GM19455 (cell line): ENCODE measurements around the gene ZNF684.
"Not testable (repeated sequence)": the region's sequence is repeated elsewhere in the genome, so short reads cannot be mapped to it uniquely, and the experiment has no call there.

Experiments
- ATAC-seq: cut with Tn5 transposase; IDR thresholded peaks from one replicate; pipeline ENCODE4 v1.9.1; 2021; ENCODE audit not compliant: unreplicated experiment

The ZNF684 gene

DNA sequence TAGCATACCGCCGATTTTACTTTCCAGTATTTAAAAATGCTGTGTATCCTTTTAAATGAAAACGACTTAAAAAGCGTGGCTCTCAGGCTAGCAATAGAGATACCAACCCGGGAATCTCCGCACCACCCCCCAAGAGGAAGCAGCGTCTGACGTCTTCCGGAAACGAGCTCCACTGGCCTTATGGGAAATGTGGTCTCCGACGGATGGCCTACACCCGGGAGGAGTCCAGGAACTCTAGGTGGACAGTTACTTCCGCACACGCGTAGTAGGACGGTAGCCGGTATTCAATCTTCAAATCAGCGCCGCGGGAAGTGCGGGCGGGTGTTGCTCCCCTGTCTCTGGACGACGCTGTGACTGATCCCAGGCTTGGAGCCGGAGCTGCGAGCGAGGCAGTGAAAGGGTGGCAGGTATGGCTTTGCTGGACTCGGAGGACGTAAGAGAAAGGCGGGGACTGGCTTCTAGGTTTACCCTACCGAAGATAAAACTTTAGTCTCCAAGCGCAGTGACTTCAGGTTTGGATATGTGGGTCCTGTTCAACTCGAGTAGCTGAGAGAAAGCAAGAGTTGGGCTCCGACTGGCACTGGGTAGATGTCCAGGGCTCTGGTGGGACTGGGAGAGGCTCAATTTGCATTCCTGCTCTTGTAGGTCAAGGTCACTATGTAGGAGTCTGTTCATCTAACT is at the start of gene ZNF684:
TSS of gene ZNF684 (plus strand) at position 257 of the 681 bp plus-strand sequence. CDS start 1,530 bp downstream, outside the sequence.
- peak; percentile 93 for ATAC-seq

DNA sequence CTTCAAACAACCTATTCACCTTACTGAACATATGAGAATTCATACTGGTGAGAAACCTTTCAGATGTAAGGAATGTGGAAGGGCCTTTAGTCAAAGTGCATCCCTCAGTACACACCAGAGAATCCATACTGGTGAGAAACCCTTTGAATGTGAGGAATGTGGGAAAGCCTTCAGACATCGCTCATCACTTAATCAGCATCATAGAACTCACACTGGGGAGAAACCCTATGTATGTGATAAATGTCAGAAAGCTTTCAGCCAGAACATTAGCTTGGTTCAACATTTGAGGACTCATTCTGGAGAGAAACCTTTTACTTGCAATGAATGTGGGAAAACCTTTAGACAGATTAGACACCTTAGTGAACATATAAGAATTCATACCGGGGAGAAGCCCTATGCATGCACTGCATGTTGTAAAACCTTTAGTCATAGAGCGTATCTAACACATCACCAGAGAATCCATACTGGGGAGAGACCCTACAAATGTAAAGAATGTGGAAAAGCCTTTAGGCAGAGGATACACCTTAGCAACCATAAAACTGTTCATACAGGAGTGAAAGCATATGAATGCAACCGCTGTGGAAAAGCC is 36.0 kb upstream of the ZNF684 start:
- ATAC-seq: no peak

DNA sequence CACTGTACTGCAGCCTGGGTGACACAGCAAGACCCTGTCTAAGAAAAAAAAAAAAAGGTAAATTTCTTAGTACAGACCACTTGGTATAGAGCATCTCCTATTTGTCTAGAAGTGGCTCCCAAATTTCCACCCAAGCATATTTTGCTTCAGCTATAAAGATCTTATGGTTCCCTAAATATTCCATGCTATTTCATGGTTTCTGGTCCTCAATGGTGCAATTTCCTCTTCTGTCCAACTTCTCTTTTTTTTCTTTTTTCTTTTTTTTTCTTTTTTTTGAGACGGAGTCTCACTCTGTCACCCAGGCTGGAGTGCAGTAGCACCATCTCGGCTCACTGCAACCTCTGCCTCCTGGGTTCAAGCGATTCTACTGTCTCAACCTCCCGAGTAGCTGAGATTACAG is 28.8 kb upstream of the ZNF684 start:
- not testable (repeated sequence) for ATAC-seq

GRCh38 chr1:40507973-40508372 is 23.5 kb upstream of the ZNF684 start:
- ATAC-seq: no peak

DNA sequence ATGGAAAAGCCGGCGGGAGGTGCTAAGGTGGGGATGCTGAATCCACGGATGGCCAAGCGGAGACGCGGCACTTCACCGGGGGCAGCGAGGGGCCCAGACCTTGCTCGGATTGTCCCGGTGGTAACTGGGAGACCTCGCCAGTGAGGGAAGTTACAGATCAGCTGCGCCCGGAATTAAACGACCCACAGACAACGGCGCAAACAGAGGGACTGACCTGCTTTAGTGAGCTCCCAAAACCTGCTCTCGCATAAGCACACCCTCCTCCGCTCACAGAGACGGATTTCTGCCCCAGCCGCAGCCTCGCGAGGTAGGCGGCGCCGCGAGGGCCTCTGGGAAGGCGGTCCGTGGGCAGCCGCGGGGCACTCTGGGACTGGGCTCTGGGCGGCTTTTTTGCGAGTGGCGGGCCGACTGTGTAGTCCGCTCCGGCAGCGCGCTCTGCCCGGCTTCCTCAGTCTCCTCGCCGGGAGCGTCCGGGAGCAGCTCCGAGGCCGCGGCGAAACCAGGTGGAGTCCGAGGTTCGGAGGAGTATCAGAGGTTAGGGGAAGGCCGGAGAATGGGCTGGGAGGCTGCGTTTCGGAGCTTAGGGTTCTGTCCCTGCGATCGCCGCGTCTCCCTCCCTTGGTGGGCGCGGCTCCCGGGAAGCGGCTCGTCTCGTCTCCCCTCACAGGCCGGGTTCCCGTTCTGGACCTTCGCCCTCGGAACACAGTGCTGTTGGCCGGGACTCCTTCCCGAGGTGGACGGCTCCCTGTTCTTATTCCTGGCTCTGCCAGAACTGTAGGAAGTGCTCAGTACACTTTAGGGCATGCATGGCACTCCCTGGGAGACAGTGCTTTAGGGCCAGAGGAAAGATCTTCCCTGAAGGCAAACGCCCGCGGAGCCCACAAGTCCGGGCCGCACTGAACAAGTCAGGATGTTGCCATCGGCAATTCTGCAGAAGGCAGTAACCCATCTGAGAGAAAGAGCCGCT is 22.8 kb upstream of the ZNF684 start, which contains the start of gene EXO5:
TSS of gene EXO5 (plus strand) at position 393 of the 967 bp plus-strand sequence. CDS start 5,778 bp downstream, outside the sequence.
- ATAC-seq: no peak

- ATAC-seq: no peak
These were observed 11.9 kb upstream of the ZNF684 start for GRCh38 chr1:40519517-40519916.

DNA sequence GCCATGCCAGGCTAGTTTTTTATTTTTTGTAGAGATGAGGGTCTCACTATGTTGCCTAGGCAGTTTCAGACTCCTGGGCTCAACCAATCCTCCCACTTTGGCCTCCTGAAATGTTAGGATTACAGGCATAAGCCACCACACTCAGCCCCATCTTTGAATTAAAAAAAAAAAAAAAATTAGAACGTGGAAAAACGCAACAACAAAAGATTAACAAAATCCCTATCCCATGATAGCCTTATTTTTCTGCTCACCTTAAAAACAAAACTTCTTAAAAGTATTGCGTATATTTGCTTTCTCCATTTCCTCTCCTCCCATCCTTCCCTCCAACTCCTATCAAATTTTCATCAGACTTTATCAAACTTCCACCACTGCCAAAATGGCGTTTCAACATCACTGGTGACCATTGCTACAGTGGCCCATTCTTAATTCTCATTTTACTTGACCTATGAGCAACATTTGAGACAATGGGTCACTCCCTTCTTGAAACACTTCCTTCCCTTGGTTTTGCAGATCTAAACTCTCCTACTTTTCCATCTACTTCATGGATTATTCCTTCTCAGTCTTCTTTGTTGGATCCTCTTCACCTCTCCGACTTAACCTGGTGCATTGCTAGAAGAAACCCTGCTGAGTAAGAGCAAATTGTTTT is 579 bp upstream of the ZNF684 start:
- ATAC-seq: no peak

DNA sequence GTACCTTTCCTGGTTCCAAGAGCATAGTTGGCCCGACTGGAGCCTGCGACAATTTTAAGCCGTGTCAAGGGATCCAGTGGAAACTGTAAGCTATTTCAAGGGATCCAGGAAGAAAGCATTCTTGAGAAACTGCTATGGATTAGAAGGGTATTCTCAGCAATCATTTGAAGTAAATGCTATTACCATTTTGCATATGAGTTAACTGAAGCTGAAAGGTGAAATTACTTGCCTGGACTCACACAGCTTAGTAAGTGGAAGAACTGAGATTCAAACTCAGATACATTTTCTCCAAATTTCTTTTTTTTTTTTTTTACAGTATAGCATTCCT is 589 bp downstream of the ZNF684 start:
- no peak for ATAC-seq

DNA sequence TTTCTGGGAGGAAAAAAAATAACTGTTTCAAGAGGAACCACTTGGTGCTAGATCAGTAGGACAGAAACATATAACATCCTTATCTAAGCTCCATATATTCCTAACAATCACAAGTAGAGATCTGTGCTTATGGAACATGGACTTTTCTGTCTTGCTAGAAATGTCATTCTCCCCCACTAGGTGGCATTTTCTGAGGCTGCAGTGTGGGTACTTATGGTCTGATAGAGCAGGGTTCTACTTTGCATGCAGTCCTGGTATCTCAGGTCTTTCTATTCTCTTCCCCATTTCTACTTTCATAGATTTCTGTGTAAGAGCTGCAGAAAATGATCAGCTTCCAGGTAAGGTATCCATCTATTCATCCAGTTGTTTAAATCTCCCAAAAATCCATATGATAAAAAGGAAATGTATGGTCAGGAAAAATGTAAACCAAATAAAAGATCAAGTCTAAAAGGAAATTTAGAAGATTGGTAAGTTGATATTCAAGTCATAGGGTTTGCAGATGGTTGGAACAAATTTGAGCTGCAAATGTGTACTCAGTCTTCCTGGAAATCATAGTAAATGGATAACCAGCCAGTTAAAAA is 1.5 kb downstream of the ZNF684 start:
- no peak for ATAC-seq

DNA sequence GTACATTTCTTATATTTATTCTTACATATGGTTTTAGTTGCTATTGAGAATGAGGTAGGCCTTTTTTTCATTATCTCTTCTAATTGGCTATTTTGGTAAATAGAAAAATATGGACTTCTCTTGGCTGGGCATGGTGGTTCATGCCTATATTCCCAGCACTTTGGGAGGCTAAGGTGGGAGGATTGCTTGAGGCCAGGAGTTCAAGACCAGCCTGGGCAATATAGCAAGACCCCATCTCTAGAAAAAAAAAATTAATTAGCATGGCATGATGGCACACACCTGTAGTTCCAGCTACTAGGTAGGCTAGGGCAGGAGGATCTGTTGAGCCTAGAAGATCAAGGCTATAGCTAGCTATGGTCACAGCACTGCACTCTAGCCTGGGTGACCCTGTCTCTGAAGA is 3.2 kb downstream of the ZNF684 start:
- ATAC-seq: no peak

GRCh38 chr1:40535732-40536131 is 4.3 kb downstream of the ZNF684 start:
- no peak for ATAC-seq

DNA sequence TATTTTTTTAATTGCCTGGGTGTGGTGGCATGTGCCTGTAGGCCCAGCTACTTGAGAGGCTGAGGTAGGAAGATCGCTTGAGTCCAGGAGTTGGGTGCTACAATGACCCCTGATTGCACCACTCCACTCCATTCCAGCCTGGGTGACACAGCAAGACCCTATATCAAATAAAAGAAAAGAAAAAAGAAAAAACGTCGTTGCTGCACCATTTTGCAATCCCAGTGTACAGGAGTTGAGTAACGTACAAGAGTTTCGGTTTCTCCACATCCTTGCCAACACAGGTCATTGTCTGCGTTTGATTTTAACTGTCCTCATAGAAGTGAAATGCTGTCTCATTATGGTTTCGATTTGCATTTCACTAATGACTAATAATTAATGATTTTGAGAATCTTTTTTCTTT is 7.9 kb downstream of the ZNF684 start:
- no peak for ATAC-seq

DNA sequence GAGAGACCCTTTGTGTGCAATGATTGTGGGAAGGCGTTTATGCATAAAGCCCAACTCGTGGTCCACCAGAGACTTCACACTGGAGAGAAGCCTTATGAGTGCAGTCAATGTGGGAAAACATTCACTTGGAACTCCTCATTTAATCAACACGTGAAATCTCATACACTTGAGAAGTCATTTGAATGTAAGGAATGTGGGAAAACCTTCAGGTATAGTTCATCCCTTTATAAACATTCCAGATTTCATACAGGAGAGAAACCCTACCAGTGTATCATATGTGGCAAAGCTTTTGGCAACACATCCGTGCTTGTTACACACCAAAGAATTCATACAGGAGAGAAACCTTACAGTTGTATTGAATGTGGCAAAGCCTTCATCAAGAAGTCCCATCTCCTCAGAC is 15.5 kb downstream of the ZNF684 start:
- ATAC-seq: no peak

GRCh38 chr1:40553017-40553416 is 21.6 kb downstream of the ZNF684 start:
- ATAC-seq: no peak

DNA sequence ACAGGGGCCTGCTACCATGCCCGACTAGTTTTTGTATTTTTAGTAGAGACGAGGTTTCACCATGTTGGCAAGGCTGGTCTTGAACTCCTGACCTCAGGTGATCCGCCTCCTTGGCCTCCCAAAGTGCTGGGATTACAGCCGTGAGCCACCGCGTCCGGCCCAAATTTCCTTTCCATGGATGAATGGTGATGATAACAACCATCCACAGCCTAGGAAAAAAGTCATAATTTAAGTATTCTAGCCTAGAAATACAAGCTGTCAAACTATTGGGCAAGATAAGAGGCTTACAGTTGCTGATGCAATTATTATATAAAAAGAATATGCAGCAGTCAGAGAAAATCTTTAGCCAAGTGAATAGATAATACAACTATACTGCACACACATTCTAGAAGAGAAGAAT is 23.4 kb downstream of the ZNF684 start:
- not testable (repeated sequence) for ATAC-seq

DNA sequence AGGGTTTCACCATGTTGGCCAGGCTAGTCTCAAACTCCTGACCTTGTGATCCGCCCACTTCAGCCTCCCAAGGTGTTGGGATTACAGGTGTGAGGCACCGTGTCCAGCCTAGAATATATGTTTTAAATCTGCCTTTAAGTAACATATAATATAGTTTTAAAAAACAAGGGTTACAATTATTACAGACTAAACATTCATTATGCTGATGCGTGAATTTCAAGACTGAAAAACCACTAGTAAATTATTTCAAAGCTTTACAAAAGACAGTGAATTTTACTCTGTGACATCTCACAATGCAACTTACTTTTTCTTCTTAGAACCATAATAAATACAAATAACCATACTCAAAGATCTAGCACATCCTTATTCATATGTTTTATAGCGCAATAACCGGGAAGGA is 24.7 kb downstream of the ZNF684 start:
- ATAC-seq: no peak

DNA sequence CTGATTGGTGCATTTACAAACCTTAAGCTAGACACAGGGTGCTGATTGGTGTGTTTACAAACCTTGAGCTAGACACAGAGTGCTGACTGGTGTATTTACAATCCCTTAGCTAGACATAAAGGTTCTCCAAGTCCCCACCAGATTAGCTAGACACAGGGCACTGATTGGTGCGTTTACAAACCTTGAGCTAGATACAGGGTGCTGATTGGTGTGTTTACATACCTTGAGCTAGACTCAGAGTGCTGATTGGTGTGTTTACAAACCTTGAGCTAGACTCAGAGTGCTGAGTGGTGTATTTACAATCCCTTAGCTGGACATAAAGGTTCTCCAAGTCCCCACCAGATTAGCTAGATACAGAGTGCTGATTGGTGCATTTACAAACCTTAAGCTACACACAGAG is 26.8 kb downstream of the ZNF684 start:
- ATAC-seq: not testable (repeated sequence)

DNA sequence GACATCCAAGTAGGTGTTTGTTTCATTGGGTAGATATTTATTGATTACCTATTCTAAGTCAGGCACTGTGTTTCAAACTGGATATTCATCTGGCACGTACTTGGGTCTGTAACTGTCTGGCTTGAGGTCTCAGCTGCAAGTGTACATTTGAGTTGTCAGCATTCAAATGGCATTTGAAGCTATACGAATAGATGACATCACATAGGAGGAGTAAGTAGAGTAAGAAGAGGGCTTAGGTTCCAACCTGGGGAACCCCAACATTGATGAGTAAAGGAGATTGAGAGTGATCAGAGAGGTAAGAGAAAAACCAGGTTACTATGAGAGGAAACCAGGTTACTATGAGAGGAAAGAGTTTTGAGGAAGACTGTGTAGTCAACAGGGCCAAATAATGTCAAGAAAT is 30.7 kb downstream of the ZNF684 start:
- ATAC-seq: no peak

DNA sequence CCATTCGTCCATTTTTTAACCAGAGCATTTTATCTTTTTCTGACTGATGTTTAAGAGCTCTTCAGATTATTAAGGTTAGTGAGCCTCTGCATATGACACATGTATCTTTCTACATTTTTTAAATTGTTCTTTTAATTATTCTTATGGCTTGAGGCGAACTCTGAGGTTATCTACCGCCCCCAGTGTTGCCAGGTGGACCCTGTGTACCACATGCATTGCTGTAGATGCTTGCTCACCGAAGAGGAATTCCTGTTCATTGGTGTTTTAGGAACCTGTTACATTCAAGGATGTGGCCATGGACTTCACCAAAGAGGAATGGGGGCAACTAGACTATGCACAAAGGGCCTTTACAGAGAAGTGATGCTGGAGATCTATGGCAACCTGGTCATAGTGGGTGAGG is 31.8 kb downstream of the ZNF684 start:
- ATAC-seq: no peak

DNA sequence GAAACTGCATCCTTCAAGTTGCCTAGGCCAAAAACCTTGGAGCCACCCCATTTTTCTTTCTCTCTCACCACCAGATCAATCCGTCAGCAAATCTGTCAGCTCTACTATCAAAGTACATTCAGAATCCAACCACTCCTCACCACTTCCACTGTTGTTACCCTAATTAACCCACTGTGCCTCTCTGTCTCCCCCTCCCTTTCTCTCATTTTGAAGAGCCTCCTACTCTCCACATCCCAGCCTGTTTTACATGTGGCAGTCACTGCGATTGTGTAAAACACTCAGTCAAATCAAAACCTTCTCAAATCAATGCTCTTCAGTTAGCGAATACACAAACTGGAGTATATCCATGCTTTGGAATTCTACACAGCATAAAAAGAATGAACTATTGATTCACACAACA is 33.1 kb downstream of the ZNF684 start:
- ATAC-seq: no peak

GRCh38 chr1:40564913-40565312 is 33.5 kb downstream of the ZNF684 start:
- ATAC-seq: no peak
